ACC112 (cell line): ENCODE data around the gene ZNF44.

Source experiments
- H2AFZ ChIP-seq: fragments of 200-600 bp; sonication (generic); one replicate; pipeline ENCODE4 v1.6.0; 2017; ENCODE audit warnings: antibody characterized with exemption, low read length; ENCODE audit not compliant: unreplicated experiment
- H3K27ac ChIP-seq: fragments of 200-600 bp; sonication (generic); 2 replicates; pipeline ENCODE4 v1.5.1; 2014; ENCODE audit warnings: low read depth, mild to moderate bottlenecking, antibody characterized with exemption, low read length, moderate library complexity
- H3K27me3 ChIP-seq: fragments of 200-600 bp; sonication (generic); 2 replicates; pipeline ENCODE4 v1.6.1; 2014; ENCODE audit warnings: mild to moderate bottlenecking, antibody characterized with exemption, low read length, moderate library complexity, mixed read lengths; ENCODE audit not compliant: insufficient read depth
- H3K36me3 ChIP-seq: fragments of 200-600 bp; sonication (generic); 2 replicates; pipeline ENCODE4 v1.6.1; 2016; ENCODE audit warnings: mild to moderate bottlenecking, antibody characterized with exemption, low read length, moderate library complexity, mixed read lengths; ENCODE audit not compliant: insufficient read depth
- H3K4me1 ChIP-seq: fragments of 200-600 bp; sonication (generic); one replicate; pipeline ENCODE4 v1.6.1; 2016; ENCODE audit warnings: low read length, mixed read lengths; ENCODE audit not compliant: insufficient read depth, unreplicated experiment, control insufficient read depth
- H3K4me3 ChIP-seq: fragments of 200-600 bp; sonication (generic); 2 replicates; pipeline ENCODE4 v1.5.1; 2014; ENCODE audit warnings: mild to moderate bottlenecking, low read depth, low read length
- H3K79me2 ChIP-seq: fragments of 200-600 bp; sonication (generic); one replicate; pipeline ENCODE4 v1.6.0; 2016; ENCODE audit warnings: low read length; ENCODE audit not compliant: control insufficient read depth, unreplicated experiment, insufficient read depth

ZNF44 gene

DNA sequence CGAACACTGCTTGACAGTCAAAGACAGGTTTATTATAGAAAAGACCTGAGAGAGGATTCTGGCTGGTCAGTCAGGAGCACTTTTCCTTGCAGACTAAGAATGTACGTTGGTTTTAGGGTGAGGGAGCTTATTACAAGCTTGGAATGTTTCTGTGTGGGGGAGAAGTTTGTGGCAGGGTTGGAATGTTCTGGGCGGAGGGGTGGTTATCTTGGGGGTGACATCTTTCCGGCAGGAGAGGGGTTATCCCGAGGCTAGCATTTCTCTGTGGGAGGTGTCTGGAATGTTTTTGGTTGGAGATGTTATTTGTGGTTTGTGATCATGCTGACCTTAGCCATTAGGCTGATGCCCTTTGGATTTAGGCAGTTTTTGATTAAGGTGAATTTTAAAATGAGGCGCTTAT lies 70.0 kb downstream of the ZNF44 start:
- Histone ChIP-seq H3K27ac (no peak overlapping the region), H3K36me3 (no peaks in the 10 kb centered on the region), H3K4me1 (no peaks in the 10 kb centered on the region), H3K4me3 (no peak overlapping the region), H3K27me3 (no peaks in the 10 kb centered on the region), H3K79me2 (no peaks in the 10 kb centered on the region), H2AFZ (no peak overlapping the region)

- Histone ChIP-seq H3K4me1 (no peaks in the 10 kb centered on the region), H2AFZ (no peak overlapping the region), H3K27ac (no peak overlapping the region), H3K36me3 (no peaks in the 10 kb centered on the region), H3K79me2 (no peaks in the 10 kb centered on the region), H3K4me3 (no peak overlapping the region), H3K27me3 (no peaks in the 10 kb centered on the region)
Observed at GRCh38 chr19:12222980-12223630, 71.6 kb downstream of the ZNF44 start.
